Measurements from ENCODE around the gene TAS2R20.

Gene TAS2R20

GRCh38 chr12:11015775-11016430 is 17.8 kb upstream of the TAS2R20 start:
- peaks cover 10 to 20% of the 10 kb centered on the region in 2 donors for H3K4me1 ChIP-seq (ENCODE audit: control insufficient read depth in 1 of 2, insufficient read depth in 2 of 2, low read length in 2 of 2)
- no peak overlapping the region for H3K9ac ChIP-seq (ENCODE audit: low read depth in 1 of 2, low read length in 2 of 2)
- peak overlapping the region; percentile 18 to 35 for H3K4me3 ChIP-seq (ENCODE audit: low read depth in 1 of 2, low read length in 2 of 2)
- H3K36me3 ChIP-seq (ENCODE audit: control insufficient read depth in 1 of 2, insufficient read depth in 2 of 2, low read length in 2 of 2), result no peaks in the 10 kb centered on the region
- no peak overlapping the region for H3K27ac ChIP-seq (ENCODE audit: low read depth, low read length)
- no peaks in the 10 kb centered on the region for H3K9me3 ChIP-seq (ENCODE audit: control insufficient read depth in 1 of 2, low read length in 2 of 2)
- no peaks in the 10 kb centered on the region for H3K27me3 ChIP-seq (ENCODE audit: control insufficient read depth in 1 of 2, insufficient read depth in 2 of 2, low read length in 2 of 2)

GRCh38 chr12:11014234-11014633 is 16.1 kb upstream of the TAS2R20 start:
- no peak overlapping the region for H3K9ac ChIP-seq (ENCODE audit: low read depth in 1 of 2, low read length in 2 of 2)
- H3K4me1 ChIP-seq (ENCODE audit: control insufficient read depth in 1 of 2, insufficient read depth in 2 of 2, low read length in 2 of 2), result peaks cover 10 to 20% of the 10 kb centered on the region in 2 donors
- H3K27ac ChIP-seq (ENCODE audit: low read depth, low read length), result no peak overlapping the region
- no peaks in the 10 kb centered on the region for H3K9me3 ChIP-seq (ENCODE audit: control insufficient read depth in 1 of 2, low read length in 2 of 2)
- no peak overlapping the region for H3K4me3 ChIP-seq (ENCODE audit: low read depth in 1 of 2, low read length in 2 of 2)
- H3K27me3 ChIP-seq (ENCODE audit: control insufficient read depth in 1 of 2, insufficient read depth in 2 of 2, low read length in 2 of 2), result no peaks in the 10 kb centered on the region
- no peaks in the 10 kb centered on the region for H3K36me3 ChIP-seq (ENCODE audit: control insufficient read depth in 1 of 2, insufficient read depth in 2 of 2, low read length in 2 of 2)

- H3K4me3 ChIP-seq (ENCODE audit: low read depth in 1 of 2, low read length in 2 of 2), result no peak overlapping the region
- H3K4me1 ChIP-seq (ENCODE audit: control insufficient read depth in 1 of 2, insufficient read depth in 2 of 2, low read length in 2 of 2), result no peaks in the 10 kb centered on the region
- no peaks in the 10 kb centered on the region for H3K36me3 ChIP-seq (ENCODE audit: control insufficient read depth in 1 of 2, insufficient read depth in 2 of 2, low read length in 2 of 2)
- no peak overlapping the region for H3K9ac ChIP-seq (ENCODE audit: low read depth in 1 of 2, low read length in 2 of 2)
- H3K27me3 ChIP-seq (ENCODE audit: control insufficient read depth in 1 of 2, insufficient read depth in 2 of 2, low read length in 2 of 2), result no peaks in the 10 kb centered on the region
- no peaks in the 10 kb centered on the region for H3K9me3 ChIP-seq (ENCODE audit: control insufficient read depth in 1 of 2, low read length in 2 of 2)
- H3K27ac ChIP-seq (ENCODE audit: low read depth, low read length), result no peak overlapping the region
These were observed 9.5 kb upstream of the TAS2R20 start for GRCh38 chr12:11007608-11008007.

GRCh38 chr12:10994307-10994706 is 3.8 kb downstream of the TAS2R20 start:
- Histone ChIP-seq H3K36me3 (ENCODE audit: control insufficient read depth in 1 of 2, insufficient read depth in 2 of 2, low read length in 2 of 2) (peaks cover 0 to 4% of the 10 kb centered on the region in 2 donors), H3K4me1 (ENCODE audit: control insufficient read depth in 1 of 2, insufficient read depth in 2 of 2, low read length in 2 of 2) (no peaks in the 10 kb centered on the region), H3K9me3 (ENCODE audit: control insufficient read depth in 1 of 2, low read length in 2 of 2) (peaks cover 0 to 4% of the 10 kb centered on the region in 2 donors), H3K4me3 (ENCODE audit: low read depth in 1 of 2, low read length in 2 of 2) (no peak overlapping the region), H3K27ac (ENCODE audit: low read depth, low read length) (no peak overlapping the region), H3K27me3 (ENCODE audit: control insufficient read depth in 1 of 2, insufficient read depth in 2 of 2, low read length in 2 of 2) (no peaks in the 10 kb centered on the region), H3K9ac (ENCODE audit: low read depth in 1 of 2, low read length in 2 of 2) (no peak overlapping the region)

GRCh38 chr12:10989107-10989506 is 9.0 kb downstream of the TAS2R20 start:
- H3K27me3 ChIP-seq (ENCODE audit: control insufficient read depth in 1 of 2, insufficient read depth in 2 of 2, low read length in 2 of 2), result no peaks in the 10 kb centered on the region
- peaks cover 0 to 4% of the 10 kb centered on the region in 2 donors for H3K9me3 ChIP-seq (ENCODE audit: control insufficient read depth in 1 of 2, low read length in 2 of 2)
- H3K27ac ChIP-seq (ENCODE audit: low read depth, low read length), result no peak overlapping the region
- no peak overlapping the region for H3K9ac ChIP-seq (ENCODE audit: low read depth in 1 of 2, low read length in 2 of 2)
- peaks cover 0 to 2% of the 10 kb centered on the region in 2 donors for H3K36me3 ChIP-seq (ENCODE audit: control insufficient read depth in 1 of 2, insufficient read depth in 2 of 2, low read length in 2 of 2)
- no peaks in the 10 kb centered on the region for H3K4me1 ChIP-seq (ENCODE audit: control insufficient read depth in 1 of 2, insufficient read depth in 2 of 2, low read length in 2 of 2)
- no peak overlapping the region for H3K4me3 ChIP-seq (ENCODE audit: low read depth in 1 of 2, low read length in 2 of 2)

- no peaks in the 10 kb centered on the region for H3K36me3 ChIP-seq (ENCODE audit: control insufficient read depth in 1 of 2, insufficient read depth in 2 of 2, low read length in 2 of 2)
- no peak within 1 kb of the TSS for H3K9ac ChIP-seq (ENCODE audit: low read depth in 1 of 2, low read length in 2 of 2)
- no peak within 1 kb of the TSS for H3K27ac ChIP-seq (ENCODE audit: low read depth, low read length)
- H3K4me1 ChIP-seq (ENCODE audit: control insufficient read depth in 1 of 2, insufficient read depth in 2 of 2, low read length in 2 of 2), result no peaks in the 10 kb centered on the region
- H3K27me3 ChIP-seq (ENCODE audit: control insufficient read depth in 1 of 2, insufficient read depth in 2 of 2, low read length in 2 of 2), result no peaks in the 10 kb centered on the region
- no peak within 1 kb of the TSS for H3K4me3 ChIP-seq (ENCODE audit: low read depth in 1 of 2, low read length in 2 of 2)
- peaks cover 0 to 4% of the 10 kb centered on the region in 2 donors for H3K9me3 ChIP-seq (ENCODE audit: control insufficient read depth in 1 of 2, low read length in 2 of 2)
These were observed 11.3 kb downstream of the TAS2R20 start, which contains the start of gene TAS2R50 for GRCh38 chr12:10986812-10987211. TAS2R50 (minus strand) TSS chr12:10986912; CDS start chr12:10986860, 52 bp downstream.

GRCh38 chr12:10982244-10982643 is 15.9 kb downstream of the TAS2R20 start:
- no peaks in the 10 kb centered on the region for H3K27me3 ChIP-seq (ENCODE audit: control insufficient read depth in 1 of 2, insufficient read depth in 2 of 2, low read length in 2 of 2)
- H3K4me1 ChIP-seq (ENCODE audit: control insufficient read depth in 1 of 2, insufficient read depth in 2 of 2, low read length in 2 of 2), result no peaks in the 10 kb centered on the region
- H3K4me3 ChIP-seq (ENCODE audit: low read depth in 1 of 2, low read length in 2 of 2), result no peak overlapping the region
- H3K27ac ChIP-seq (ENCODE audit: low read depth, low read length), result no peak overlapping the region
- no peaks in the 10 kb centered on the region for H3K9me3 ChIP-seq (ENCODE audit: control insufficient read depth in 1 of 2, low read length in 2 of 2)
- no peak overlapping the region for H3K9ac ChIP-seq (ENCODE audit: low read depth in 1 of 2, low read length in 2 of 2)
- no peaks in the 10 kb centered on the region for H3K36me3 ChIP-seq (ENCODE audit: control insufficient read depth in 1 of 2, insufficient read depth in 2 of 2, low read length in 2 of 2)

GRCh38 chr12:10974965-10975364 is 23.1 kb downstream of the TAS2R20 start:
- Histone ChIP-seq H3K9ac (ENCODE audit: low read depth in 1 of 2, low read length in 2 of 2) (no peak overlapping the region), H3K4me3 (ENCODE audit: low read depth in 1 of 2, low read length in 2 of 2) (no peak overlapping the region), H3K4me1 (ENCODE audit: control insufficient read depth in 1 of 2, insufficient read depth in 2 of 2, low read length in 2 of 2) (no peaks in the 10 kb centered on the region), H3K36me3 (ENCODE audit: control insufficient read depth in 1 of 2, insufficient read depth in 2 of 2, low read length in 2 of 2) (no peaks in the 10 kb centered on the region), H3K27ac (ENCODE audit: low read depth, low read length) (no peak overlapping the region), H3K27me3 (ENCODE audit: control insufficient read depth in 1 of 2, insufficient read depth in 2 of 2, low read length in 2 of 2) (no peaks in the 10 kb centered on the region), H3K9me3 (ENCODE audit: control insufficient read depth in 1 of 2, low read length in 2 of 2) (no peaks in the 10 kb centered on the region)

GRCh38 chr12:10968765-10969456 is 29.2 kb downstream of the TAS2R20 start:
- Histone ChIP-seq H3K27me3 (ENCODE audit: control insufficient read depth in 1 of 2, insufficient read depth in 2 of 2, low read length in 2 of 2) (no peaks in the 10 kb centered on the region), H3K9ac (ENCODE audit: low read depth in 1 of 2, low read length in 2 of 2) (no peak overlapping the region), H3K9me3 (ENCODE audit: control insufficient read depth in 1 of 2, low read length in 2 of 2) (no peaks in the 10 kb centered on the region), H3K4me3 (ENCODE audit: low read depth in 1 of 2, low read length in 2 of 2) (no peak overlapping the region), H3K27ac (ENCODE audit: low read depth, low read length) (no peak overlapping the region), H3K36me3 (ENCODE audit: control insufficient read depth in 1 of 2, insufficient read depth in 2 of 2, low read length in 2 of 2) (no peaks in the 10 kb centered on the region), H3K4me1 (ENCODE audit: control insufficient read depth in 1 of 2, insufficient read depth in 2 of 2, low read length in 2 of 2) (no peaks in the 10 kb centered on the region)

- H3K4me3 ChIP-seq (ENCODE audit: low read depth in 1 of 2, low read length in 2 of 2), result no peak overlapping the region
- H3K27ac ChIP-seq (ENCODE audit: low read depth, low read length), result no peak overlapping the region
- no peaks in the 10 kb centered on the region for H3K4me1 ChIP-seq (ENCODE audit: control insufficient read depth in 1 of 2, insufficient read depth in 2 of 2, low read length in 2 of 2)
- H3K36me3 ChIP-seq (ENCODE audit: control insufficient read depth in 1 of 2, insufficient read depth in 2 of 2, low read length in 2 of 2), result no peaks in the 10 kb centered on the region
- no peak overlapping the region for H3K9ac ChIP-seq (ENCODE audit: low read depth in 1 of 2, low read length in 2 of 2)
- no peaks in the 10 kb centered on the region for H3K9me3 ChIP-seq (ENCODE audit: control insufficient read depth in 1 of 2, low read length in 2 of 2)
- no peaks in the 10 kb centered on the region for H3K27me3 ChIP-seq (ENCODE audit: control insufficient read depth in 1 of 2, insufficient read depth in 2 of 2, low read length in 2 of 2)
These were observed 30.7 kb downstream of the TAS2R20 start for GRCh38 chr12:10967409-10967808.
